Subcutaneous adipose tissue (tissue), 4 donors: ENCODE data around the gene MAGI2. TPM values are rescaled to one million over a fixed set of nuclear protein-coding genes. Genes with fewer than 3 reads are reported as not detected.

Source experiments
- small RNA-seq: library from RNA; depleted of rRNA; stranded (forward); fragments of <200 nt; gene quantifications from one replicate; pipeline ENCODE3, GENCODE V24; 2016
- total RNA-seq, 4 donors: library from RNA; depleted of rRNA; stranded (reverse); fragments of >200 nt; gene quantifications; one replicate each; pipeline ENCODE4 v1.1.0, GENCODE V29; 2016

MAGI2 gene
- total RNA-seq, 4 donors from 2014 or later, result 13.7 to 22.9 (median 17.7) TPM

Small RNA genes within 50 kb of the gene (small RNA-seq; reads per million reads assigned to genes)
- not detected for gene RNU6-337P
- not detected for gene RNU6-530P
